ENCODE data around the gene C6orf15. TPM values are rescaled to one million over a fixed set of nuclear protein-coding genes. Genes with fewer than 3 reads are reported as not detected.

C6orf15 gene
- polyA plus RNA-seq, 2 of the 4 experiments (the other 2 are of a cell fraction), result not detected

DNA sequence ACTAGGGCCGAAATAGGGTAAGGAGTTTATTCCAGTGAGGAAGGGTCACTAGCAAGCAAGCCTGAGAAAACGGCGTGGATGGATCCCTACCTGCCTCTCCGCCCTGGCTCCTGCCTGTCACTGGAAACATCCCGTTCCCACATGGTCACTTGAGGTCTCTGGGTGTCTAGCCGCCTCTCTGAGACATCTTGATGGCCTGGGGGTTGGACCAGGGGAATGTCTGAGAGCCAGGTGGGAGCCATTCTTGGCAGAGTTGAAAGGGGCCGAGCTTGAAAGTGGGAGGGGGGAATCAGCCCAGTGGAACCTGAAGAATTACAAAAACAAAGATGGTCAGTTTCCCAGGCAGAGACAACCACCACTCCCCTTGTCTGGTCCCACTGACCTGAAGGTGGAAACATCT, 44.3 kb upstream of the C6orf15 start:
- ChIA-PET CTCF (interaction anchor here (1.4 to 2.0 kb wide), 2 partner anchors 19 to 36 kb away, joined by 4 to 9 read pairs; partner anchors contain the start of gene PSORS1C2), POLR2A (no interaction called here)
- TF ChIP-seq, protein P1, sequence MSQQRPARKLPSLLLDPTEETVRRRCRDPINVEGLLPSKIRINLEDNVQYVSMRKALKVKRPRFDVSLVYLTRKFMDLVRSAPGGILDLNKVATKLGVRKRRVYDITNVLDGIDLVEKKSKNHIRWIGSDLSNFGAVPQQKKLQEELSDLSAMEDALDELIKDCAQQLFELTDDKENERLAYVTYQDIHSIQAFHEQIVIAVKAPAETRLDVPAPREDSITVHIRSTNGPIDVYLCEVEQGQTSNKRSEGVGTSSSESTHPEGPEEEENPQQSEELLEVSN (IDR thresholded peaks at IDR 0.05; ENCODE audit: borderline replicate concordance, low read depth), result no peak
- no peak for TF ChIP-seq SREBF2 (IDR thresholded peaks at IDR 0.05)
- Histone ChIP-seq H3K4me1 (peaks cover 15% of the 10 kb centered on the region; the same call in 2 of the 3 replicates), H3K4me3 (no peak overlapping the region), H3K9me3 (no peaks in the 10 kb centered on the region), H3K4me2 (peak overlapping the region; percentile 100; the same call in 2 of the 3 replicates), H3K27ac (no peak overlapping the region)
- DNase-seq (ENCODE audit: low read depth in 1 of 2, low spot score in 1 of 2) (no peak), FAIRE-seq (no peak), ATAC-seq (no peak)
- WGBS (ENCODE audit: missing lambda C conversion rate), result 89% methylated on average over 7 of the region's 7 CpGs

GRCh38 chr6:31154436-31154835, 42.1 kb upstream of the C6orf15 start:
- H3K27ac ChIP-seq, result no peak overlapping the region
- TF ChIP-seq KDM5A (IDR thresholded peaks at IDR 0.05), result no peak
- no peak for TF ChIP-seq MAX (IDR thresholded peaks at IDR 0.05)
- TF ChIP-seq RAD21 (conservative IDR thresholded peaks at IDR 0.05 in 1 of 2, IDR thresholded peaks at IDR 0.05 in 1 of 2), result no peak
- no peak for TF ChIP-seq SMC3 (IDR thresholded peaks at IDR 0.05)
- TF ChIP-seq ESRRA (IDR thresholded peaks at IDR 0.05; ENCODE audit: borderline replicate concordance, low read length), result no peak
- TF ChIP-seq ZC3H11A (IDR thresholded peaks at IDR 0.05), result no peak
- no peak for TF ChIP-seq NFE2L2 (conservative IDR thresholded peaks at IDR 0.05; ENCODE audit: low read length)
- no peak for TF ChIP-seq HDAC2 (IDR thresholded peaks at IDR 0.05)
- no peak for TF ChIP-seq RARB (CRISPR knock-in tag; IDR thresholded peaks at IDR 0.05)
- no peak for TF ChIP-seq HOXB13 (CRISPR knock-in tag; IDR thresholded peaks at IDR 0.05; ENCODE audit: low read depth)
- no peak for TF ChIP-seq EHMT2 (IDR thresholded peaks at IDR 0.05; ENCODE audit: low read depth)
- TF ChIP-seq HMGXB4 (CRISPR knock-in tag; IDR thresholded peaks at IDR 0.05; ENCODE audit: borderline replicate concordance), result no peak
- no peak for TF ChIP-seq CBX8 (IDR thresholded peaks at IDR 0.05)
- no peak for TF ChIP-seq CEBPB (IDR thresholded peaks at IDR 0.05)
- H3K4me3 ChIP-seq, result no peak overlapping the region
- no peaks in the 10 kb centered on the region for H3K9me3 ChIP-seq
- ChIA-PET POLR2A (no interaction called here), CTCF (interaction anchor here (1.2 kb wide), 1 partner anchor 212 kb away, joined by 4 read pairs; no protein-coding TSS in a partner anchor)
- ATAC-seq, result no peak
- H3K4me2 ChIP-seq, result no peak overlapping the region
- peaks cover 13% of the 10 kb centered on the region; the same call in 2 of the 3 replicates for H3K4me1 ChIP-seq
- no peak for FAIRE-seq
- 98% methylated on average over 11 of the region's 15 CpGs for WGBS (ENCODE audit: missing lambda C conversion rate)
- no peak for DNase-seq (ENCODE audit: low read depth in 1 of 2, low spot score in 1 of 2)

- ChIA-PET POLR2A (no interaction called here), CTCF (interaction anchor here (2.3 kb wide), 1 partner anchor 10 kb away, joined by 5 read pairs; no protein-coding TSS in a partner anchor)
- Histone ChIP-seq H3K4me3 (no peak overlapping the region), H3K9me3 (no peaks in the 10 kb centered on the region), H3K4me2 (no peak overlapping the region), H3K4me1 (peaks cover 8% of the 10 kb centered on the region; the same call in 2 of the 3 replicates), H3K27ac (no peak overlapping the region)
- DNase-seq (ENCODE audit: low read depth in 1 of 2, low spot score in 1 of 2) (no peak), ATAC-seq (no peak), FAIRE-seq (no peak)
- 88% methylated on average over 7 of the region's 7 CpGs for WGBS (ENCODE audit: missing lambda C conversion rate)
- TF ChIP-seq PBX3 (IDR thresholded peaks at IDR 0.05), result no peak
- TF ChIP-seq POLR2A (IDR thresholded peaks at IDR 0.05; ENCODE audit: low read length), result no peak
- TF ChIP-seq RARB (CRISPR knock-in tag; IDR thresholded peaks at IDR 0.05), result no peak
- no peak for TF ChIP-seq PHF8 (IDR thresholded peaks at IDR 0.05; ENCODE audit: borderline replicate concordance, low read depth)
- no peak for TF ChIP-seq CBX8 (IDR thresholded peaks at IDR 0.05)
- TF ChIP-seq BHLHE40 (IDR thresholded peaks at IDR 0.05; ENCODE audit: low read depth, low read length), result no peak
- no peak for TF ChIP-seq KDM1A (IDR thresholded peaks at IDR 0.05; ENCODE audit: low read depth)
- TF ChIP-seq, protein P2, sequence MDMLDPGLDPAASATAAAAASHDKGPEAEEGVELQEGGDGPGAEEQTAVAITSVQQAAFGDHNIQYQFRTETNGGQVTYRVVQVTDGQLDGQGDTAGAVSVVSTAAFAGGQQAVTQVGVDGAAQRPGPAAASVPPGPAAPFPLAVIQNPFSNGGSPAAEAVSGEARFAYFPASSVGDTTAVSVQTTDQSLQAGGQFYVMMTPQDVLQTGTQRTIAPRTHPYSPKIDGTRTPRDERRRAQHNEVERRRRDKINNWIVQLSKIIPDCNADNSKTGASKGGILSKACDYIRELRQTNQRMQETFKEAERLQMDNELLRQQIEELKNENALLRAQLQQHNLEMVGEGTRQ (IDR thresholded peaks at IDR 0.05), result no peak
- no peak for TF ChIP-seq MAZ (IDR thresholded peaks at IDR 0.05; ENCODE audit: borderline replicate concordance, low read depth, low read length)
These were observed 40.4 kb upstream of the C6orf15 start for GRCh38 chr6:31152781-31153180.
